Mesenchymal stem cell (in vitro differentiated cells and primary cell): ENCODE results near the gene ADCY5.

Experiments used
- DNase-seq: peaks from one replicate; pipeline ENCODE4 v3.0.0-alpha.2; 2013
- H2AFZ ChIP-seq: one replicate; pipeline ENCODE4 v1.6.1; 2013; ENCODE audit warnings: low read depth, mild to moderate bottlenecking, control low read depth, inconsistent platforms, low read length, moderate library complexity
- H2AK5ac ChIP-seq: 2 replicates; pipeline ENCODE4 v1.6.1; 2013; ENCODE audit warnings: low read length, moderate library complexity, mild to moderate bottlenecking, inconsistent platforms; ENCODE audit not compliant: severe bottlenecking
- H2BK120ac ChIP-seq: one replicate; pipeline ENCODE4 v1.6.1; 2013; ENCODE audit warnings: low read depth, mild to moderate bottlenecking, inconsistent platforms, low read length, moderate library complexity
- H2BK12ac ChIP-seq, 2 experiments: one replicate each; pipeline ENCODE4 v1.6.1; 2013; ENCODE audit warnings: inconsistent platforms in 2 of 2, low read length in 2 of 2, mild to moderate bottlenecking in 2 of 2, moderate library complexity in 2 of 2, control low read depth in 1 of 2
- H2BK15ac ChIP-seq: one replicate; pipeline ENCODE4 v1.6.1; 2013; ENCODE audit warnings: mild to moderate bottlenecking, low read depth, inconsistent platforms; ENCODE audit not compliant: poor library complexity, severe bottlenecking
- H2BK5ac ChIP-seq: 2 replicates; pipeline ENCODE4 v1.6.1; 2013; ENCODE audit warnings: low read depth, mild to moderate bottlenecking, low read length, control low read depth, inconsistent platforms; ENCODE audit not compliant: poor library complexity, severe bottlenecking
- H3K14ac ChIP-seq, 2 experiments: one replicate each; pipeline ENCODE4 v1.6.1; 2013; ENCODE audit warnings: inconsistent platforms in 2 of 2, low read length in 2 of 2, control low read depth in 1 of 2, mild to moderate bottlenecking in 1 of 2, moderate library complexity in 1 of 2
- H3K18ac ChIP-seq, 2 experiments: one replicate each; pipeline ENCODE4 v1.6.1; 2013; ENCODE audit warnings: inconsistent platforms in 2 of 2, low read length in 2 of 2, control low read depth in 1 of 2, low read depth in 1 of 2, mild to moderate bottlenecking in 1 of 2
- H3K23ac ChIP-seq, 2 experiments: one replicate each; pipeline ENCODE4 v1.6.1; 2013; ENCODE audit warnings: inconsistent platforms in 2 of 2, low read length in 2 of 2, mild to moderate bottlenecking in 2 of 2, moderate library complexity in 2 of 2, control low read depth in 1 of 2
- H3K27ac ChIP-seq: 2 replicates; pipeline ENCODE4 v1.5.1; 2013; ENCODE audit warnings: mild to moderate bottlenecking, moderate library complexity, low read length, control low read depth, inconsistent platforms; ENCODE audit not compliant: poor library complexity, severe bottlenecking
- H3K27me3 ChIP-seq, 2 experiments: 2 replicates each; pipeline versions ENCODE4 v1.6.1 to v1.7.0; 2013; ENCODE audit warnings: low read length in 2 of 2, mild to moderate bottlenecking in 2 of 2, moderate library complexity in 2 of 2, control low read depth in 1 of 2, inconsistent platforms in 1 of 2; ENCODE audit not compliant: control insufficient read depth in 1 of 2, insufficient read depth in 1 of 2
- H3K36me3 ChIP-seq, 2 experiments: 2 replicates each; pipeline versions ENCODE4 v1.6.1 to v1.7.0; 2013; ENCODE audit warnings: low read length in 2 of 2, control low read depth in 1 of 2, inconsistent platforms in 1 of 2, low read depth in 1 of 2, mild to moderate bottlenecking in 1 of 2; ENCODE audit not compliant: insufficient read depth in 2 of 2, control insufficient read depth in 1 of 2
- H3K4ac ChIP-seq, 2 experiments: one replicate each; pipeline ENCODE4 v1.6.1; 2013; ENCODE audit warnings: inconsistent platforms in 2 of 2, low read length in 2 of 2, mild to moderate bottlenecking in 2 of 2, moderate library complexity in 2 of 2, control low read depth in 1 of 2, low read depth in 1 of 2
- H3K4me1 ChIP-seq: 2 replicates; pipeline ENCODE4 v1.6.1; 2013; ENCODE audit warnings: low read depth, low read length, control low read depth; ENCODE audit not compliant: control insufficient read depth, insufficient read depth
- H3K4me2 ChIP-seq: 2 replicates; pipeline ENCODE4 v1.6.1; 2013; ENCODE audit warnings: low read length, mild to moderate bottlenecking, inconsistent platforms; ENCODE audit not compliant: poor library complexity, severe bottlenecking
- H3K4me3 ChIP-seq, 2 experiments: 2 replicates each; pipeline versions ENCODE4 v1.5.1 to v1.7.0; 2013; ENCODE audit warnings: low read length in 2 of 2, mild to moderate bottlenecking in 2 of 2, control low read depth in 1 of 2, low read depth in 1 of 2; ENCODE audit not compliant: insufficient read depth in 1 of 2
- H3K79me1 ChIP-seq: replicated peaks from 2 replicates; pipeline ENCODE4 v1.6.1; 2013; ENCODE audit warnings: mild to moderate bottlenecking, control low read depth, low read length, inconsistent platforms; ENCODE audit not compliant: poor library complexity, severe bottlenecking
- H3K9ac ChIP-seq: 2 replicates; pipeline ENCODE4 v1.7.0; 2013; ENCODE audit warnings: mild to moderate bottlenecking, low read length, moderate library complexity
- H3K9me3 ChIP-seq: 2 replicates; pipeline ENCODE4 v1.7.0; 2013; ENCODE audit warnings: mild to moderate bottlenecking, low read length; ENCODE audit not compliant: control insufficient read depth
- H4K8ac ChIP-seq: one replicate; pipeline ENCODE4 v1.6.1; 2013; ENCODE audit warnings: inconsistent platforms, mild to moderate bottlenecking, low read length, moderate library complexity
- H4K91ac ChIP-seq: one replicate; pipeline ENCODE4 v1.6.1; 2013; ENCODE audit warnings: mild to moderate bottlenecking, low read length, inconsistent platforms
- WGBS: methylation state at CpG from one replicate; pipeline ENCODE4 v1.1.7; 2013; ENCODE audit warnings: mixed read lengths; 5-methylcytosine and 5-hydroxymethylcytosine counted together

Gene ADCY5

GRCh38 chr3:123321806-123322205, 127.1 kb downstream of the ADCY5 start:
- DNase-seq: no peak
- no peaks in the 10 kb centered on the region for H3K79me1 ChIP-seq
- H2BK12ac ChIP-seq: no peak overlapping the region
- H3K9ac ChIP-seq: no peak overlapping the region
- no peak overlapping the region for H2BK120ac ChIP-seq
- H4K91ac ChIP-seq: no peak overlapping the region
- H3K36me3 ChIP-seq: no peaks in the 10 kb centered on the region
- H3K14ac ChIP-seq: no peak overlapping the region
- no peak overlapping the region for H2AK5ac ChIP-seq
- H4K8ac ChIP-seq: no peak overlapping the region
- H3K4me1 ChIP-seq: no peaks in the 10 kb centered on the region
- H3K4me2 ChIP-seq: no peak overlapping the region
- no peak overlapping the region for H3K4me3 ChIP-seq
- H3K9me3 ChIP-seq: no peaks in the 10 kb centered on the region
- H3K23ac ChIP-seq: no peak overlapping the region
- no peak overlapping the region for H3K27ac ChIP-seq
- no peak overlapping the region for H2BK5ac ChIP-seq
- no peak overlapping the region for H2AFZ ChIP-seq
- H3K4ac ChIP-seq: no peak overlapping the region
- H3K18ac ChIP-seq: no peak overlapping the region
- peaks cover 76 to 83% of the 10 kb centered on the region in 2 experiments for H3K27me3 ChIP-seq
- 80% methylated on average over 8 of the region's 8 CpGs for WGBS
- H2BK15ac ChIP-seq: no peak overlapping the region

GRCh38 chr3:123320221-123320620, 128.7 kb downstream of the ADCY5 start:
- no peaks in the 10 kb centered on the region for H3K79me1 ChIP-seq
- no peak overlapping the region for H2AFZ ChIP-seq
- no peak overlapping the region for H4K91ac ChIP-seq
- H3K27ac ChIP-seq: no peak overlapping the region
- H2AK5ac ChIP-seq: no peak overlapping the region
- no peak overlapping the region for H3K14ac ChIP-seq
- no peak overlapping the region for H3K4me3 ChIP-seq
- H2BK120ac ChIP-seq: no peak overlapping the region
- DNase-seq: no peak
- no peaks in the 10 kb centered on the region for H3K9me3 ChIP-seq
- no peak overlapping the region for H3K23ac ChIP-seq
- no peak overlapping the region for H3K4me2 ChIP-seq
- H3K4ac ChIP-seq: no peak overlapping the region
- H3K9ac ChIP-seq: no peak overlapping the region
- H3K27me3 ChIP-seq: peaks cover 76 to 80% of the 10 kb centered on the region in 2 experiments
- H2BK5ac ChIP-seq: no peak overlapping the region
- no peaks in the 10 kb centered on the region for H3K36me3 ChIP-seq
- H3K4me1 ChIP-seq: no peaks in the 10 kb centered on the region
- WGBS: 88% methylated on average over 5 of the region's 5 CpGs
- no peak overlapping the region for H2BK12ac ChIP-seq
- H4K8ac ChIP-seq: no peak overlapping the region
- H2BK15ac ChIP-seq: no peak overlapping the region
- H3K18ac ChIP-seq: no peak overlapping the region

GRCh38 chr3:123319760-123320159, 129.1 kb downstream of the ADCY5 start:
- Histone ChIP-seq H2BK120ac (no peak overlapping the region), H3K27ac (no peak overlapping the region), H3K9ac (no peak overlapping the region), H2AK5ac (no peak overlapping the region), H3K4me3 (no peak overlapping the region), H2BK12ac (no peak overlapping the region), H3K27me3 (peaks cover 76 to 80% of the 10 kb centered on the region in 2 experiments), H3K4me2 (no peak overlapping the region), H2AFZ (no peak overlapping the region), H3K4ac (no peak overlapping the region), H3K14ac (no peak overlapping the region), H4K91ac (peak overlapping the region; percentile 18), H3K36me3 (no peaks in the 10 kb centered on the region), H3K79me1 (no peaks in the 10 kb centered on the region), H4K8ac (no peak overlapping the region), H3K9me3 (no peaks in the 10 kb centered on the region), H3K23ac (no peak overlapping the region), H2BK15ac (no peak overlapping the region), H2BK5ac (no peak overlapping the region), H3K4me1 (no peaks in the 10 kb centered on the region), H3K18ac (no peak overlapping the region)
- no peak for DNase-seq
- 69% methylated on average over 9 of the region's 10 CpGs for WGBS

GRCh38 chr3:123318374-123318773, 130.5 kb downstream of the ADCY5 start:
- 76% methylated on average over 3 of the region's 3 CpGs for WGBS
- no peak overlapping the region for H2AFZ ChIP-seq
- H3K27ac ChIP-seq: no peak overlapping the region

More at GRCh38 chr3:123318374-123318773, 130.5 kb downstream of the ADCY5 start:
- no peaks in the 10 kb centered on the region for H3K9me3 ChIP-seq
- H3K4me3 ChIP-seq: no peak overlapping the region
- H2BK15ac ChIP-seq: no peak overlapping the region
- no peak overlapping the region for H2BK5ac ChIP-seq
- no peak for DNase-seq
- H2BK12ac ChIP-seq: no peak overlapping the region
- H3K4ac ChIP-seq: no peak overlapping the region
- H2BK120ac ChIP-seq: no peak overlapping the region
- no peak overlapping the region for H4K8ac ChIP-seq
- no peaks in the 10 kb centered on the region for H3K79me1 ChIP-seq
- no peak overlapping the region for H2AK5ac ChIP-seq
- no peaks in the 10 kb centered on the region for H3K36me3 ChIP-seq
- H3K23ac ChIP-seq: no peak overlapping the region
- no peak overlapping the region for H4K91ac ChIP-seq
- no peak overlapping the region for H3K18ac ChIP-seq
- H3K4me2 ChIP-seq: no peak overlapping the region
- H3K14ac ChIP-seq: no peak overlapping the region
- H3K9ac ChIP-seq: no peak overlapping the region
- H3K4me1 ChIP-seq: no peaks in the 10 kb centered on the region
- peaks cover 80 to 83% of the 10 kb centered on the region in 2 experiments for H3K27me3 ChIP-seq
